Measurements from ENCODE around the gene ING5.
"Not testable (repeated sequence)": the region's sequence is repeated elsewhere in the genome, so short reads cannot be mapped to it uniquely, and the experiment has no call there.

The ING5 gene

GRCh38 chr2:241739177-241739576, 37.3 kb downstream of the ING5 start:
- DNase-seq (ENCODE audit: low spot score), result no peak

DNA sequence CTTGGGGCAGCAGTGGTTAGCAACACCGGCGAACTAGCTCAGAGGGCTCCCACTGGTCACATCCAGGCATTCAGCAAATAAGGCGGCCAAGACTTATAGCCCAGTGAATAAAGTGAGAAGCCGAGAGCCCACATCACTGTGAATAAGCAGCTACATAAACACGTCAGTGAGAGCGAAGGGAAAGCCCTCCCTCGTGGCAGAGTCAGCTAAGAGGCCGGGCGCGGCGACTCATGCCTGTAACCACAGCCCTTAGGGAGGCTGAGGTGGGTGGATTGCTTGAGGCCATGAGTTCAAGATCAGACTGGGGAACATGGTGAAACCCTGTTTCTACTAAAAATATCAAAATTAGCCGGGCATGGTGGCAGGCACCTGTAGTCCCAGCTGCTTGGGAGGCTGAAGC, 37.8 kb downstream of the ING5 start:
- DNase-seq (ENCODE audit: low spot score), result no peak

DNA sequence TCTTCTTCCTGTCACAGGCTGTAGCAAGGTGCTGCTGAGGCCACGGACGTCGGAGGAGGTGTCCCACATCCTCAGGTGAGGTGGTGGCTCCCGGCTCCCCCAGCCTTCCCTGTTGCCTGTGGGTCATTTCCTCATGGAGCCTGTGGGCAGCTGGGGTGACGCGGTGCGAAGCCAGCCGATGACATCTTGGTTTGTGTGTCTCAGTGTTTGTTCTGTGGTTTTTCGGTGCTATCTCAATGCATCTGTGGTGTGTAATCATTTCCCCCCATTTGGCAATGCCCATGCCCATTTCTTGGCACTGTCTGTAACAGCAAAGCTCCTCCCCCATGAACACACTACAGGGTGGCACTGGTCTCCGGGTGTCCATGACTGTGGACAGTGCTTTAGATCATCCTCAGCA, 39.2 kb downstream of the ING5 start:
- DNase-seq (ENCODE audit: low spot score), result no peak

GRCh38 chr2:241742320-241742939, 40.6 kb downstream of the ING5 start:
- no peak for DNase-seq (ENCODE audit: low spot score)

- DNase-seq (ENCODE audit: low spot score), result not testable (repeated sequence)
Observed at GRCh38 chr2:241743008-241743407, 41.2 kb downstream of the ING5 start.

DNA sequence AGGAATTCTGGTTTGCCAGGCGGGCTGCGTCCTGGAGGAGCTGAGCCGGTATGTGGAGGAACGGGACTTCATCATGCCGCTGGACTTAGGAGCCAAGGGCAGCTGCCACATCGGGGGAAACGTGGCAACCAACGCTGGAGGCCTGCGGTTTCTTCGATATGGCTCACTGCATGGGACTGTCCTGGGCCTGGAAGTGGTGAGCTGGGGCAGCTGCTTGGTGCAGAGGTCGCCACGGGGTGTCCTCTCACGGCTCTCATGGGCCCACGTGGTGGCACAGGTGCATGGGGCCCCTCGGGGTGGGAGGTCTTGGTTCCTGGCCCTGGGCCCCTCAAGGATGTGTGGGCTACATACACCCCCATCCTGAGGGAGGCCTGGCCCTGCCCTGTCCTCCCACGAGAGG, 41.8 kb downstream of the ING5 start:
- DNase-seq (ENCODE audit: low spot score), result no peak

- no peak for DNase-seq (ENCODE audit: low spot score)
Observed at GRCh38 chr2:241744028-241744754, 42.4 kb downstream of the ING5 start.

- no peak for DNase-seq (ENCODE audit: low spot score)
Observed at GRCh38 chr2:241745276-241745675, 43.4 kb downstream of the ING5 start.

GRCh38 chr2:241746084-241746483, 44.2 kb downstream of the ING5 start:
- no peak for DNase-seq (ENCODE audit: low spot score)

GRCh38 chr2:241748468-241749256, 46.8 kb downstream of the ING5 start:
- DNase-seq (ENCODE audit: low spot score), result no peak

DNA sequence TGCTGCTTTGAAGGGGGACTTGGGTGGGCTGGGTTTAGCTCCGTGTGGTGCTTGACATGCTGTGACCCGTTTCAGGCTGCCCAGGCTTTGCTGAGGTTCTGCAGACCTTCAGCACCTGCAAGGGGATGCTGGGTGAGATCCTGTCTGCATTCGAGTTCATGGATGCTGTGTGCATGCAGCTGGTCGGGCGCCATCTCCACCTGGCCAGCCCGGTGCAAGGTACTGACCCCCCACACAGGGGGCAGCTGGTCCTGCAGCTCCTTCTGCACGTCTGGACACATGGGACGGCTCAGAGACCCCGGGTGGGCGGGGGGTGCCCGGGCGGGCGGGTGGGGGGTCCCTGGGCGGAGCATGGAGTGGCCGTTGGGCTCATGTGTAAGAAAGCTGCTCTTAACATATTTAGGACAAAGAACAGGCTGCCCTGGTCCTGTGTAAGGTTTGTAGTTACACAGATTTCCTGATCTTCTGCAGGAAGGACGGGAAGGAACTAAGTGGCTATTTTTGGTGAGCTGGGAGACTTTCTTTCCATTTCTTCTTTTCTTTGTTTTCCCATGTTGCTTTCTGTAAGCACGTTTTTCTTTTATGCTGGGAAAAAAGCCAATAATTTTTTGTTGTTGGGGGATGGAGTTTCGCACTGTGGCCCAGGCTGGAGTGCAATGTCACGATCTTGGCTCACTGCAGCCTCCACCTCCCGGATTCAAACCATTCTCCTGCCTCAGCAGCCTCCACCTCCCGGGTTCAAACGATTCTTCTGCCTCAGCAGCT, 48.4 kb downstream of the ING5 start:
- DNase-seq (ENCODE audit: low spot score), result no peak

GRCh38 chr2:241751152-241751551, 49.3 kb downstream of the ING5 start:
- no peak for DNase-seq (ENCODE audit: low spot score)

DNA sequence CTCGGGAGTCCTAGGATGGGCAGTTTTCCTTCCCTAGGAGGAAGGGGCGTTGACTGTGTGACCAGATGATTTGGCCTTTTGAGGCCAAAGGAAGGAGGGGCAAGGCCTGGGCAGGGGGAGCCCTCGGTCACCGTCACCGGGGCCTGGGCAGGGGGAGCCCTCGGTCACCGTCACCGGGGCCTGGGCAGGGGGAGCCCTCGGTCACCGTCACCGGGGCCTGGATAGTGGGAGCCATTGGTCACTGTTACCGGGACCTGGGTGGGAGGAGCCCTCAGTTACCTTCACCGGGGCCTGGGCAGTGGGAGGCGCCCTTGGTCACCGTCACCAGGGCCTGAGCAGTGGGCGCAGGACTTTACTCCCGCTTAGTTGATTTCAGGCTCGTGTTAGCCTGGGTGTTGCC, 49.9 kb downstream of the ING5 start:
- DNase-seq (ENCODE audit: low spot score), result peak; percentile 16

DNA sequence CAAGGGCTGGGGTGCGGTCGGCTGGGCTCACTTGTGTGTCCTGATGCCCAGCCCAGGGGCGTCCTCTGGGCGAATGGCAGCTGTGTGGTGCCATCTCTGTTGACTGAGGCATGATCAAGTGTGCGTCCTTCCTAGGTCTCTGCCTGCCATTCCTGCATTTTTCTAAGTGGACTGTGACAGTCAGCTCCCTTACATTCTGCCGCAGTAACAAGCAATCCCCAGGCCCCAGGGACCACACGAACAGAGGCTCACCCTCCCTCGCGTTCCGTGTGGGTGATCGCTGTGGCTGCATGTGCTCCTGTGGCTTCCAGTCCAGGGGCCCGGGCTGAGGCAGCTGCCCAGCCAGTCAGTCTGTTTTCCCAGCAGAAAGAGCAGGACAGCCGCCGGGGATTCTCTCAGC, 50.4 kb downstream of the ING5 start:
- no peak for DNase-seq (ENCODE audit: low spot score)

DNA sequence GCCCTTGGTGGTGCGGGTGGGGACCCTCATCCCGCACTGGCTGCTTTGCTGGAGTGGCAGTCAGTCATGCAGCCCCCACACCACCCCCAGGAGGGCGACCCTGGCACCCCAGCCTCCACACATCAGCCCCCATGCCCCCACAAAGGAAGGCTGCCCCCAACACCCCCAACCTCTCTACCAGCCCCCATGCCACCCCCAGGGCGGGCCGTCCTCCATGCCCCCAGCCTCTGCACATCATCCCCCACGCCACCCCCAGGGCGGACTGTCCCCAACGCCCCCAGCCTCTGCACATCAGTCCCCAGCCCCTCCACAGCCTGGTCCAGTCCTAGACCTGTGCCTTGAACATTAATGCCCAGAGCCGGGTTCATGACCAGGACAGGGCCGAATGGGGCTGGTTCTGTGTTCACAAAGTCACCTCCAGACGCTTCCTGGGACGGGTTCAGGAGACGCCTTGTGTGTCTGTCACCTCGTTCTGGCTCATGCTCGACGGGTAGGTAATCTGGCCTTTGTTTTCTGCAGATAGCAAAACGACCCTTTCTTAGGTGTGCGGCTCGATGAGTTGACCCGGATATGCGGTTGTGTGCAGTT, 50.9 kb downstream of the ING5 start:
- DNase-seq (ENCODE audit: low spot score), result peak; percentile 7

GRCh38 chr2:241753493-241753892, 51.7 kb downstream of the ING5 start:
- DNase-seq (ENCODE audit: low spot score), result no peak

GRCh38 chr2:241754042-241754441, 52.2 kb downstream of the ING5 start:
- DNase-seq (ENCODE audit: low spot score), result no peak

GRCh38 chr2:241755166-241755565, 53.3 kb downstream of the ING5 start:
- peak; percentile 14 for DNase-seq (ENCODE audit: low spot score)

GRCh38 chr2:241755777-241756176, 53.9 kb downstream of the ING5 start:
- DNase-seq (ENCODE audit: low spot score), result no peak

DNA sequence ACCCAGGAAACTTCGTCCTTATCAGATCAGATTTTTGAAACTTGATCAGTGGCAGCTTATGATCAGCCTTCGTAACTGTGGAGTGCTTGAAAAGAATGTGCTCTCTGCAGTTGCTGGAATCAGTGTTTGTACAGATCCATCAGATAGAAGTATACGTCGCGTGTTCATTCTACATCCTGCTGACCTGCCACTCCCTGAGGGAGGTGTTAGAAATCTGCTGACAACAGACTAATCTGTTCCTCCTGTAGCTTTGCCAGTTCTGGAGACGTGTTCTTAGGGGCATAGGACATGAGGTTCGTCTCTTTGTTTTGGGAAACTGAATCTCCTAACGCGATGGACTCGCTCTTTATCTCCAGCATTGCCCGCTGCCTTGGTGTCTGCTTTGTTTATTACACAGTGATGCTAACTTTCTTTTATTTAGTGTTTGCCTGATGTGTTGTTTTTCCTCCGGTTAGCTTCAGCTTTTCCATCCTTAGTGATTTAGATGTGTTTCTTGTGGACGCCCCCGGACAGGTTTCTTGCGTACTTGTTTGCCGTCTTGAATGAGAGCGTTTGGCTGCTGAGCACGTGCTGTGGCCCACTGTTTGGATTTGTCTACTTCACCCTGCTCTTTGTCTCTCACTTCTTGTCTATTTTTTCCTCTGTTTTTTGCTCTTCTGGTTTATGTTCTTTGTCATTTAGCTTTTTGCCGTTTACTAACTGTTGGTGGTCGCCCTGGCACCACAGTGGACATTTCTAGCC, 57.4 kb downstream of the ING5 start:
- no peak for DNase-seq (ENCODE audit: low spot score)

- not testable (repeated sequence) for DNase-seq (ENCODE audit: low spot score)
Observed at GRCh38 chr2:241759893-241760292, 58.1 kb downstream of the ING5 start.

Measured in iPS-NIHi11 (cell line).